OCI-LY7 (cell line): ENCODE results near the gene CHL1. TPM values are rescaled to one million over a fixed set of nuclear protein-coding genes. Genes with fewer than 3 reads are reported as not detected.

Source experiments
- BruUV-seq: library from RNA; stranded (reverse); fragments of 400-500 nt; replicated peaks from 2 replicates; lab custom pipeline; 2021; lab: Mats Ljungman, UMichigan
- CTCF ChIA-PET: fragments of 300-600 bp; sonication (Branson Sonifier 250); formaldehyde crosslinking; loops from one replicate; lab custom pipeline; 2022; ENCODE audit warnings: antibody characterized with exemption; ENCODE audit not compliant: unreplicated experiment; lab: Charles Lee
- POLR2A ChIA-PET: fragments of 300-600 bp; sonication (Branson Sonifier 250); formaldehyde crosslinking; loops from one replicate; lab custom pipeline; 2022; ENCODE audit warnings: antibody characterized with exemption; lab: Charles Lee
- DNase-seq: peaks from one replicate; pipeline ENCODE4 v3.0.0-alpha.2; 2015; ENCODE audit warnings: low spot score
- H2AFZ ChIP-seq: fragments of 200-600 bp; sonication (generic), shearing (Covaris generic); 2 replicates; pipeline ENCODE4 v1.6.1; 2014; ENCODE audit warnings: mild to moderate bottlenecking, antibody characterized with exemption, low read length, moderate library complexity
- H3K27ac ChIP-seq: fragments of 200-600 bp; sonication (generic); 2 replicates; pipeline ENCODE4 v1.5.1; 2014; ENCODE audit warnings: mixed run types, low read depth, mild to moderate bottlenecking, moderate library complexity, low read length, inconsistent platforms; ENCODE audit not compliant: poor library complexity, severe bottlenecking
- H3K36me3 ChIP-seq: fragments of 200-600 bp; sonication (generic); 2 replicates; pipeline ENCODE4 v1.6.1; 2014; ENCODE audit warnings: mild to moderate bottlenecking, antibody characterized with exemption, low read length, moderate library complexity, mixed read lengths; ENCODE audit not compliant: insufficient read depth
- H3K4me1 ChIP-seq: fragments of 200-600 bp; sonication (generic); 2 replicates; pipeline ENCODE4 v1.5.1; 2014; ENCODE audit warnings: mild to moderate bottlenecking, low read length; ENCODE audit not compliant: insufficient read depth, poor library complexity, severe bottlenecking
- H3K4me2 ChIP-seq: fragments of 200-600 bp; sonication (generic); 2 replicates; pipeline ENCODE4 v1.6.1; 2014; ENCODE audit warnings: mild to moderate bottlenecking, low read length
- H3K4me3 ChIP-seq: fragments of 200-600 bp; sonication (generic); 2 replicates; pipeline ENCODE4 v1.5.1; 2014; ENCODE audit warnings: mild to moderate bottlenecking, low read depth, low read length; ENCODE audit not compliant: poor library complexity, severe bottlenecking
- H3K79me2 ChIP-seq: fragments of 200-600 bp; sonication (generic); 2 replicates; pipeline ENCODE4 v1.6.1; 2016; ENCODE audit warnings: low read depth, mild to moderate bottlenecking, low read length, moderate library complexity, mixed read lengths; ENCODE audit not compliant: insufficient read depth
- H3K9me2 ChIP-seq: fragments of 200-600 bp; sonication (generic); 2 replicates; pipeline ENCODE4 v1.6.1; 2016; ENCODE audit warnings: mild to moderate bottlenecking, low read length, mixed read lengths; ENCODE audit not compliant: insufficient read depth
- H3K9me3 ChIP-seq: fragments of 200-600 bp; sonication (generic); 2 replicates; pipeline ENCODE4 v1.6.1; 2014; ENCODE audit warnings: mild to moderate bottlenecking, mixed run types, low read length, mixed read lengths
- H4K20me1 ChIP-seq: fragments of 200-600 bp; sonication (generic); 2 replicates; pipeline ENCODE4 v1.6.1; 2014; ENCODE audit warnings: mild to moderate bottlenecking, antibody characterized with exemption, low read length, moderate library complexity, mixed read lengths; ENCODE audit not compliant: insufficient read depth
- EZH2phosphoT487 ChIP-seq: fragments of 200-600 bp; sonication (generic); IDR thresholded peaks from 2 replicates; pipeline ENCODE4 v1.6.1; 2018; ENCODE audit warnings: low read depth, borderline replicate concordance, mild to moderate bottlenecking, mixed run types, antibody characterized with exemption, low read length, moderate library complexity, mixed read lengths
- intact Hi-C: fragments of 100-400 bp; cut with micrococcal nuclease; formaldehyde crosslinking; loops from one replicate; pipeline ENCODE4 v1.10.0; 2022; ENCODE audit not compliant: unreplicated experiment
- total RNA-seq, 2 experiments: library from RNA; depleted of rRNA in 1 of 2; stranded (reverse); fragments of >200 nt in 1 of 2; shearing (Covaris generic) in 1 of 2; gene quantifications; 2 replicates each; pipeline ENCODE4 v1.2.3, GENCODE V29; 2014 to 2022
- TF ChIP-seq, protein P1 (sequence below): fragments of 200-600 bp; sonication (generic); conservative IDR thresholded peaks from 2 replicates; pipeline ENCODE4 v1.5.1; 2014; ENCODE audit warnings: mild to moderate bottlenecking, antibody characterized with exemption, low read length, moderate library complexity, mixed read lengths

The CHL1 gene
- total RNA-seq, 2 experiments from 2014 or later = 0.51 TPM; not detected in 1

DNA sequence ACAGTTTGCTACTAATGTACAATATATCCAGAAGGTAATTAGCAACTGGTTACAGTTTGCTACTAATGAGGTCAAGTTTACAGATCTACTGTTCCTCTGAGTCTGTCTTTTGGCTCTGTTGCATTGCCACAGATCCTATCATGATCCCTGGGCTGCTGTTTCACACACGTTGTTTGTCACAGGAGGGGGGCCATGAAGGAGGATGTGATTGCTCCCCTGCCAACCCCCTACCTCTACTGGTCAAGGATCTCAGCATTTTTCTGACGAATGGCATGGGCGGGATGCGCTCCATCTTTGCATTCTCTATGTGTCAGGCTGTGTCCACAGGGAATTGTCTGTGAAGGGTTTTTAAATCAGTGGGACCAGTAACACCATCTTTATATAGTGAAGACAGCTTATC lies 91.9 kb downstream of the CHL1 start:
- Histone ChIP-seq H3K79me2 (no peaks in the 10 kb centered on the region), H3K4me2 (no peak overlapping the region), H3K36me3 (no peaks in the 10 kb centered on the region), H3K4me3 (no peak overlapping the region), H4K20me1 (no peaks in the 10 kb centered on the region), H3K4me1 (peaks cover 11% of the 10 kb centered on the region), H3K9me3 (no peaks in the 10 kb centered on the region), H3K27ac (no peak overlapping the region), H2AFZ (no peak overlapping the region), H3K9me2 (no peaks in the 10 kb centered on the region)
- ChIA-PET CTCF (no interaction called here), POLR2A (interaction anchor here (0.7 to 3.6 kb wide), 5 partner anchors 10 to 70 kb away, joined by 4 to 22 read pairs (median 9); no protein-coding TSS in a partner anchor)
- DNase-seq = no peak
- TF ChIP-seq, protein P1, sequence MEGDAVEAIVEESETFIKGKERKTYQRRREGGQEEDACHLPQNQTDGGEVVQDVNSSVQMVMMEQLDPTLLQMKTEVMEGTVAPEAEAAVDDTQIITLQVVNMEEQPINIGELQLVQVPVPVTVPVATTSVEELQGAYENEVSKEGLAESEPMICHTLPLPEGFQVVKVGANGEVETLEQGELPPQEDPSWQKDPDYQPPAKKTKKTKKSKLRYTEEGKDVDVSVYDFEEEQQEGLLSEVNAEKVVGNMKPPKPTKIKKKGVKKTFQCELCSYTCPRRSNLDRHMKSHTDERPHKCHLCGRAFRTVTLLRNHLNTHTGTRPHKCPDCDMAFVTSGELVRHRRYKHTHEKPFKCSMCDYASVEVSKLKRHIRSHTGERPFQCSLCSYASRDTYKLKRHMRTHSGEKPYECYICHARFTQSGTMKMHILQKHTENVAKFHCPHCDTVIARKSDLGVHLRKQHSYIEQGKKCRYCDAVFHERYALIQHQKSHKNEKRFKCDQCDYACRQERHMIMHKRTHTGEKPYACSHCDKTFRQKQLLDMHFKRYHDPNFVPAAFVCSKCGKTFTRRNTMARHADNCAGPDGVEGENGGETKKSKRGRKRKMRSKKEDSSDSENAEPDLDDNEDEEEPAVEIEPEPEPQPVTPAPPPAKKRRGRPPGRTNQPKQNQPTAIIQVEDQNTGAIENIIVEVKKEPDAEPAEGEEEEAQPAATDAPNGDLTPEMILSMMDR = no peak
- TF ChIP-seq EZH2phosphoT487 = no peak
- intact Hi-C loops = no loop called here
- BruUV-seq = no TSS peak

DNA sequence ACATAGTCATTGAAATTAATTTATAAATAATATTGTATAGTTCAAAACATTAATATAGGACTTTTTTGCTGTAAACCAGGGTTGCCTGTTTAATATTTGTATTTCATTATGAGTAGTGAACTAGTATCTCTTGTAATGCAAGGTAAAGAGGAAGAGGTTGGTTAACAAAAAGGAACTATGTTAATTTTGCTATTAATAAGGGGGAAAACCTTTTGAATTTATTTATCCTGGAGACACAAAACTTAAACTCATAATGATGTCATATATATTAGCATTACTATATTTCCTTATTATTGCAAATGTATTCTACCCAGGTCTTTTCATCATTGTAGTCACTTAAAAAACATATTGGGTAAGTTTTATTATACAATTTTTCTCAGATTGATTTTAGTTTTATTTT lies 94.5 kb downstream of the CHL1 start:
- no peaks in the 10 kb centered on the region for H3K9me3 ChIP-seq
- no peak overlapping the region for H3K4me2 ChIP-seq
- no TSS peak for BruUV-seq
- CTCF ChIA-PET = no interaction called here
- peaks cover 11% of the 10 kb centered on the region for H3K4me1 ChIP-seq
- H3K36me3 ChIP-seq = no peaks in the 10 kb centered on the region
- H3K27ac ChIP-seq = no peak overlapping the region
- H3K4me3 ChIP-seq = no peak overlapping the region
- H3K9me2 ChIP-seq = no peaks in the 10 kb centered on the region
- intact Hi-C loops = no loop called here
- H4K20me1 ChIP-seq = no peaks in the 10 kb centered on the region
- TF ChIP-seq EZH2phosphoT487 = no peak
- TF ChIP-seq, protein P1 = no peak
- H2AFZ ChIP-seq = no peak overlapping the region
- POLR2A ChIA-PET = interaction anchor here (0.7 to 3.6 kb wide), 5 partner anchors 12 to 73 kb away, joined by 3 to 22 read pairs (median 4); no protein-coding TSS in a partner anchor
- no peaks in the 10 kb centered on the region for H3K79me2 ChIP-seq
- DNase-seq = no peak

DNA sequence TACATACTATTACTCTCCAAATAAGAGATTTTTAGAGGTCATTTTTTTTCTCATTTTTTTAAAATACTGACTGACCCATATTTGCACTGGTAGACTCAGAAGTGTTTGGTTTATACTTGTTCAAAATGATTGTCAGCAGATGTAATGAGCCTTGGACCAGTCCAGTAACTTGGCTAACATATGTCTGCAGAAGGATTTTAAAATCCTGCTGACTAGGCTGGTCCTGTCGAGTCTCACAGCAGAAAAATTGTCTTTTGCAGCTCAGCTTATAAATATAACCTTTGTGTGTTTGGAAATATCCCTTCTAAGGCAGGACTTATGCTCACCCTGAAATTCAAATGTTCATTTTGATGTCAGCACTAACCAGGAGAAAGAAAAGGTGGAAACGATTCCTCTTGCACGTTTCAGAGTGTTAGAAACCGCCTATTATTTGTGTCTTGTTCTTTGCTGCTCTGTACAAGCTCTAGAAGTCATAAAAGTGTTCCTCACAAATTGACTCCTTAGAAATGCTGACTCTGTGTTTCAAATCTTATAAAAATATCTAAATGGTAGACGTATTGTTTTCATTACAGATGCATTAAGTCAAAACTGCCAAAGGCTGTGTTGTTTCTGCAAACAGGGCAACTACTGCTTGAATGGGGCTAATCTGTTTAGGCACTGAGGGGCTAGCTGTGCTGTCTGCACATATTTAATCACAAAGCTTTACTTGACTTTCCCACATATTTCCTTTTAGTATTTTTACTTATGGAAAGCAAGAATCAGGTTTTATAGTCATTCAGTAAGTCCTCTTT lies 95.3 kb downstream of the CHL1 start:
- Histone ChIP-seq H3K4me2 (no peak overlapping the region), H3K27ac (no peak overlapping the region), H3K4me1 (peaks cover 11% of the 10 kb centered on the region), H4K20me1 (no peaks in the 10 kb centered on the region), H3K79me2 (no peaks in the 10 kb centered on the region), H2AFZ (no peak overlapping the region), H3K9me3 (no peaks in the 10 kb centered on the region), H3K9me2 (no peaks in the 10 kb centered on the region), H3K4me3 (no peak overlapping the region), H3K36me3 (no peaks in the 10 kb centered on the region)
- no TSS peak for BruUV-seq
- ChIA-PET CTCF (no interaction called here), POLR2A (interaction anchor here (1.0 kb wide), 1 partner anchor 17 kb away, joined by 3 read pairs; no protein-coding TSS in a partner anchor)
- no peak for DNase-seq
- TF ChIP-seq, protein P1 = no peak
- TF ChIP-seq EZH2phosphoT487 = no peak
- intact Hi-C loops = no loop called here
